ENCODE results near the gene OPA3.

DNA sequence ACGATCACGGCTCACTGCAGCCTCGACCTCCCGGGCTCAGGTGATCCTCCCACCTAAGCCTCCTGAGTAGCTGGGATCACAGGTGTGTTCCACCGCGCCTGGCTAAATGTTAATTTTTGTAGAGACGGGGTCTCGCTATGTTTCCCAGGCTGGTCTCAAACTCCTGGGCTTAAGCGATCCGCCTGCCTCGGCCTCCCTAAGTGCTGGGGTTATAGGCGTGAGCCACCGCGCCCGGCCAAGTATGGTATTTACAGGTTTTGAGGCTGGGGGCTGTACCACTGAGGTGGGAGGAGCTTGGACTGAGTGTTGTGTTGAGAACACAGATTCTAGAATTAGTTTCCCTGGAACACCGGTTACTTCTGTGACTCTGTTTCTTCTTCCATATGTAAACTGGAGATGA lies 86.8 kb downstream of the OPA3 start:
- TF ChIP-seq POLR2A (IDR thresholded peaks at IDR 0.05) (no peak), POLR2AphosphoS5 (IDR thresholded peaks at IDR 0.05) (no peak)
- TF ChIP-seq, protein P1, sequence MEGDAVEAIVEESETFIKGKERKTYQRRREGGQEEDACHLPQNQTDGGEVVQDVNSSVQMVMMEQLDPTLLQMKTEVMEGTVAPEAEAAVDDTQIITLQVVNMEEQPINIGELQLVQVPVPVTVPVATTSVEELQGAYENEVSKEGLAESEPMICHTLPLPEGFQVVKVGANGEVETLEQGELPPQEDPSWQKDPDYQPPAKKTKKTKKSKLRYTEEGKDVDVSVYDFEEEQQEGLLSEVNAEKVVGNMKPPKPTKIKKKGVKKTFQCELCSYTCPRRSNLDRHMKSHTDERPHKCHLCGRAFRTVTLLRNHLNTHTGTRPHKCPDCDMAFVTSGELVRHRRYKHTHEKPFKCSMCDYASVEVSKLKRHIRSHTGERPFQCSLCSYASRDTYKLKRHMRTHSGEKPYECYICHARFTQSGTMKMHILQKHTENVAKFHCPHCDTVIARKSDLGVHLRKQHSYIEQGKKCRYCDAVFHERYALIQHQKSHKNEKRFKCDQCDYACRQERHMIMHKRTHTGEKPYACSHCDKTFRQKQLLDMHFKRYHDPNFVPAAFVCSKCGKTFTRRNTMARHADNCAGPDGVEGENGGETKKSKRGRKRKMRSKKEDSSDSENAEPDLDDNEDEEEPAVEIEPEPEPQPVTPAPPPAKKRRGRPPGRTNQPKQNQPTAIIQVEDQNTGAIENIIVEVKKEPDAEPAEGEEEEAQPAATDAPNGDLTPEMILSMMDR (IDR thresholded peaks at IDR 0.05 in 8 of 11, conservative IDR thresholded peaks at IDR 0.05 in 3 of 11) = no peak

Data from spleen (tissue), 7 donors.